HepG2 (cell line): ENCODE measurements around the gene TNFSF12. TPM values are rescaled to one million over a fixed set of nuclear protein-coding genes. Genes with fewer than 3 reads are reported as not detected.

Source experiments
- ARNTL ChIP-seq: sonication (generic); formaldehyde crosslinking; IDR thresholded peaks from 2 replicates; pipeline ENCODE4 v1.4.0; 2020; ENCODE audit warnings: mild to moderate bottlenecking, missing genetic modification reagents
- ATAD3A ChIP-seq: sonication (generic); formaldehyde crosslinking; IDR thresholded peaks from 2 replicates; pipeline ENCODE4 v1.4.0; 2020; ENCODE audit warnings: missing genetic modification reagents
- CENPBD1 ChIP-seq: sonication (generic); formaldehyde crosslinking; IDR thresholded peaks from 2 replicates; pipeline ENCODE4 v1.8.0; 2022; ENCODE audit warnings: missing genetic modification reagents, low read depth, mild to moderate bottlenecking, borderline replicate concordance
- CERS6 ChIP-seq: sonication (generic); formaldehyde crosslinking; IDR thresholded peaks from 2 replicates; pipeline ENCODE4 v1.5.0; 2020; ENCODE audit warnings: missing genetic modification reagents
- GMEB2 ChIP-seq: IDR thresholded peaks from 2 replicates; pipeline ENCODE4 v1.6.1; 2016; ENCODE audit warnings: missing biosample characterization, missing genetic modification reagents, low read depth
- HCFC1 ChIP-seq: fragments of 150-350 bp; IDR thresholded peaks from 2 replicates; pipeline ENCODE4 v1.6.1; 2014; ENCODE audit warnings: low read depth, low read length
- IKZF1 ChIP-seq: fragments of 450-650 bp; IDR thresholded peaks from 2 replicates; pipeline ENCODE4 v1.7.1; 2016
- KLF13 ChIP-seq: sonication (generic); formaldehyde crosslinking; IDR thresholded peaks from 2 replicates; pipeline ENCODE4 v1.4.0; 2020; ENCODE audit warnings: mild to moderate bottlenecking, missing genetic modification reagents
- LBX2 ChIP-seq: sonication (generic); formaldehyde crosslinking; IDR thresholded peaks from 2 replicates; pipeline ENCODE4 v1.5.0; 2020; ENCODE audit warnings: missing genetic modification reagents, mild to moderate bottlenecking, borderline replicate concordance
- MTA1 ChIP-seq: sonication (generic); formaldehyde crosslinking; IDR thresholded peaks from 2 replicates; pipeline ENCODE4 v1.4.0; 2020; ENCODE audit warnings: missing genetic modification reagents, mild to moderate bottlenecking, borderline replicate concordance
- PLRG1 ChIP-seq: fragments of 450-650 bp; conservative IDR thresholded peaks from 2 replicates; pipeline ENCODE4 v1.6.1; 2016
- PRPF4 ChIP-seq: fragments of 200-400 bp; formaldehyde crosslinking; IDR thresholded peaks from 2 replicates; pipeline ENCODE4 v1.6.1; 2016; ENCODE audit warnings: low read length, low read depth; ENCODE audit not compliant: poor library complexity, severe bottlenecking
- RBAK ChIP-seq: sonication (generic); formaldehyde crosslinking; IDR thresholded peaks from 2 replicates; pipeline ENCODE4 v1.5.1; 2020; ENCODE audit warnings: mild to moderate bottlenecking, missing genetic modification reagents
- SALL2 ChIP-seq: sonication (generic); formaldehyde crosslinking; IDR thresholded peaks from 2 replicates; pipeline ENCODE4 v1.8.1; 2023; ENCODE audit warnings: mild to moderate bottlenecking, missing genetic modification reagents, inconsistent platforms
- SIX4 ChIP-seq: sonication (generic); formaldehyde crosslinking; IDR thresholded peaks from 2 replicates; pipeline ENCODE4 v1.4.0; 2020; ENCODE audit warnings: missing genetic modification reagents
- TFE3 ChIP-seq: IDR thresholded peaks from 2 replicates; pipeline ENCODE4 v1.6.1; 2016
- TP53 ChIP-seq: sonication (generic); formaldehyde crosslinking; conservative IDR thresholded peaks from 2 replicates; pipeline ENCODE4 v1.4.0; 2020; ENCODE audit warnings: missing genetic modification reagents
- ZBTB42 ChIP-seq: sonication (generic); formaldehyde crosslinking; IDR thresholded peaks from 2 replicates; pipeline ENCODE4 v1.5.0; 2020; ENCODE audit warnings: mild to moderate bottlenecking, missing genetic modification reagents
- ZFP41 ChIP-seq: sonication (generic); formaldehyde crosslinking; IDR thresholded peaks from 2 replicates; pipeline ENCODE4 v1.4.0; 2020; ENCODE audit warnings: mild to moderate bottlenecking, missing genetic modification reagents, borderline replicate concordance
- ZNF207 ChIP-seq: fragments of 450-650 bp; IDR thresholded peaks from 2 replicates; pipeline ENCODE4 v1.6.1; 2016; ENCODE audit warnings: antibody characterized with exemption, borderline replicate concordance
- ZNF24 ChIP-seq: fragments of 450-650 bp; IDR thresholded peaks from 2 replicates; pipeline ENCODE4 v1.6.1; 2017; ENCODE audit warnings: antibody characterized with exemption, mild to moderate bottlenecking
- ZNF619 ChIP-seq: sonication (generic); formaldehyde crosslinking; IDR thresholded peaks from 2 replicates; pipeline ENCODE4 v1.4.0; 2020; ENCODE audit warnings: mild to moderate bottlenecking, missing genetic modification reagents
- ZNF891 ChIP-seq: sonication (generic); formaldehyde crosslinking; IDR thresholded peaks from 2 replicates; pipeline ENCODE4 v1.5.0; 2020; ENCODE audit warnings: mild to moderate bottlenecking, missing genetic modification reagents
- ZSCAN29 ChIP-seq: sonication (generic); formaldehyde crosslinking; conservative IDR thresholded peaks from 2 replicates; pipeline ENCODE4 v1.4.0; 2020; ENCODE audit warnings: mild to moderate bottlenecking, missing genetic modification reagents
- polyA plus RNA-seq, 8 experiments: library from polyadenylated mRNA; depleted of rRNA in 3 of 8; stranded (reverse) in 7 of 8; unstranded in 1 of 8; fragments of >200 nt; fragmentation: Illumina TruSeq in 4 of 8; extraction: Trizol in 4 of 8; gene quantifications; 2 replicates each; pipeline versions ENCODE4 v1.2.1 to v1.2.3, GENCODE V29; 2011 to 2016; ENCODE audit warnings: low read depth in 4 of 8, missing spikeins in 1 of 8, mixed read lengths in 1 of 8; ENCODE audit not compliant: insufficient read depth in 1 of 8
- total RNA-seq, 5 experiments: library from RNA; depleted of rRNA; stranded (reverse); fragments of >200 nt; fragmentation: Illumina TruSeq; extraction: Trizol; gene quantifications; 2 replicates each; pipeline ENCODE4 v1.2.3, GENCODE V29; 2016; ENCODE audit warnings: low read depth in 1 of 5

The TNFSF12 gene
- total and polyA plus RNA-seq, 2 of the 13 experiments (the other 11 are each of a cell fraction or from before 2014, with no cell fraction given), result 0.93 to 7.2 TPM

GRCh38 chr17:7579001-7579833, 30.4 kb downstream of the TNFSF12 start, which contains the start of gene CD68 (continued):
- no peak for TF ChIP-seq GMEB2 (CRISPR knock-in tag)
- no peak for TF ChIP-seq ZNF619 (CRISPR knock-in tag)
- TF ChIP-seq SALL2 (CRISPR knock-in tag), result 0 out of 2 replicates have a peak, but pooled peaks have one; percentile 46
- TF ChIP-seq HCFC1, result no peak; the same call in 1 of the 2 replicates
- no peak for TF ChIP-seq ZBTB42
- TF ChIP-seq ZFP41, result no peak
- no peak for TF ChIP-seq SIX4 (CRISPR knock-in tag)
- no peak for TF ChIP-seq ATAD3A (CRISPR knock-in tag)
- no peak for TF ChIP-seq RBAK (CRISPR knock-in tag)
- TF ChIP-seq ZSCAN29, result no peak
- TF ChIP-seq CENPBD1, result no peak
- no peak for TF ChIP-seq ZNF207
- no peak for TF ChIP-seq IKZF1
- TF ChIP-seq PLRG1, result no peak
- no peak for TF ChIP-seq ZNF24
- TF ChIP-seq TFE3, result peak; percentile 90
- no peak for TF ChIP-seq PRPF4
- no peak; the same call in 1 of the 2 replicates for TF ChIP-seq CERS6 (CRISPR knock-in tag)
- TF ChIP-seq KLF13 (CRISPR knock-in tag), result no peak
- no peak for TF ChIP-seq LBX2 (CRISPR knock-in tag)
- TF ChIP-seq ARNTL (CRISPR knock-in tag), result peak; percentile 82
- TF ChIP-seq ZNF891 (CRISPR knock-in tag), result peak; percentile 49; the same call in 1 of the 2 replicates
- no peak for TF ChIP-seq TP53
- no peak; the same call in 1 of the 2 replicates for TF ChIP-seq MTA1 (CRISPR knock-in tag)
